ENCODE results near the gene NEAT1.

- no peak for TF ChIP-seq CTCF (IDR thresholded peaks at IDR 0.05 in 2 of 3, conservative IDR thresholded peaks at IDR 0.05 in 1 of 3; ENCODE audit: borderline replicate concordance in 1 of 3, insufficient read depth in 1 of 3, low read depth in 2 of 3, low read length in 2 of 3)
- TF ChIP-seq EZH2 (IDR thresholded peaks at IDR 0.05) = no peak
- TF ChIP-seq SP1 (IDR thresholded peaks at IDR 0.05; ENCODE audit: low read depth) = no peak
- peak; percentile 50; the same call in 1 of the 2 replicates for TF ChIP-seq POLR2AphosphoS5 (IDR thresholded peaks at IDR 0.05; ENCODE audit: low read depth, low read length)
- TF ChIP-seq YY1 (IDR thresholded peaks at IDR 0.05; ENCODE audit: extremely low read depth, insufficient replicate concordance, low read depth, low read length) = no peak
Measured at GRCh38 chr11:65427691-65428577, 5.3 kb downstream of the NEAT1 start.
